HG03571 (cell line): ENCODE results near the gene NANP.

Source experiments
- ATAC-seq: cut with Tn5 transposase; IDR thresholded peaks from one replicate; pipeline ENCODE4 v1.9.1; 2021; ENCODE audit not compliant: unreplicated experiment

The NANP gene

DNA sequence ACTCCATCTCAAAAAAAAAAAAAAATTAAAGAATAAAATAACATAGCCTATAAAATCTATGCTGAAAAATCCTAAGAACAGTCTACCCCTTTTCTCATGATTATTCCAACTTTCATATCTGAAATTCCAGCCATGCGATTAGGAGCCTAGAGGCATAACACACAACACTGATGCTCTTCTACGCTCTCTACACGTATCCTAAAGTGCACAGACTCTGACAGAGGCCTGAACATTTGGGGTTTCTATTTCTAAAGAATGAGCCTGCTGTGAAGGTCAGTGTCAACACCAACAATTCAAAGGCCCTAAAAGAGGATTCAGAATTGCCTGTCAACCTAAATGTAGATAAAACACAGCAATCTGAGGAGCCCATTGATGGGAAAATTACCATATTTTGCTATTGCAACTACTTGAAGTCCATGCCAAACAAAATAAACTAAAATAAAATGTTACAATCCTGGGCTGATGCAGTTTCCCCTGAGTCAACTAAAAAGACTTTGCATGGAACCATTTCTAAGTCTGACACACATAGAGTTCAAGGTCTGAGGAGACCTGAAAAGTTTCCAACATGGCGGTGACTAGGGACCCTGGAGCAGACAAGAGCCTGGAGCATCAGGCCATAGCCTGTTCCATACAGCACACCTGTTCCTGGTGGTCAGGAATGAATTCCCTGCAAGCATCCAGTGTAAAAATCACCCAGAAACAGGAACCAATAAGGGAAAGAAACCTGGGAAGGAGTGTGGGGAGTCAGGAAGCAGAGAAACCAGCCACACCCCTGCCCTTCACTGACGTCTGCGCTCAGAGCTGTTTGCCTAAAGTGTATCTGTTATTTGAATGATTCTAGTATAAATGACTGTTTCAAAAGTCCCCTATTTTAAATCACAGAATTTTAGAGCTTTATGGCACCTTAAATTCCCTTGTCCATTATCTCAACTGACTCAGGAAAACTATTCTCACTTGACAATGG, 50.2 kb downstream of the NANP start:
- ATAC-seq = no peak

DNA sequence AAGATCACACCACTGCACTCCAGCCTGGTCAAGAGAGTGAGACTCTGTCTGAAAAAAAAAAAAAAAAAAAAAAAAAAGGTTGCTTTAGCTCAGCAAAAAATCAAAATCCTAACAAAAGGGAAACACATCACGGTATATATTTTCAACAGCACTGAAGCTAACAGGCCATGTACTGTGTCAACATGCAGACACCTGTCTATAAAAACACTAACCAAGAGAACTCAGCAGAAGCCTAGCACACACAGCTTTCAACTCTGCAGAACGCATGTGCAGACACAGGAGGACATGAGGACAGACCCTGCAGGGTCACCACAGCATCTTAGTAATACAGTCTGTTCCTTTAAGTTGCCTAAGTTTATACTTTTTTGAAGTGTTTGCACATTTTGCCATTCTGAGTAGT, 52.0 kb downstream of the NANP start:
- ATAC-seq = no peak

DNA sequence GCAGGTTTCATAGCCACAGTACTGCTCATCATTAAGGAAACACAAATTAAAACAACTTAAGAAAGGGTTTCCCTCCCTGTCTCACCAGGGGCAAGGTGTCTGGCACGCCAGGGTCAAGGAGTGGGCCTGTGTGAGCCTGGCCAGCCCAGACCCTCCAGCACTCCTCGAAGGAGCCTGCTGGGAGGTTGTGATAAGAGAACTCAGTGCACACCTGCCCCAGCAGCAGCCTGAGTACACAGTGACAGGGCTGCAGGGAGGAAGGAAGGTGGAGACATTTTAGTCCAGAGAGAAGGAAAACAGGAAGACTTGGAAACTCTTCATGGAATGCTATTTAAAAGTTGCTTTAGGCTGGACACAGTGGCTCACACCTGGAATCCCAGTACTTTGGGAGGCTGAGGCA, 52.6 kb downstream of the NANP start:
- no peak for ATAC-seq

DNA sequence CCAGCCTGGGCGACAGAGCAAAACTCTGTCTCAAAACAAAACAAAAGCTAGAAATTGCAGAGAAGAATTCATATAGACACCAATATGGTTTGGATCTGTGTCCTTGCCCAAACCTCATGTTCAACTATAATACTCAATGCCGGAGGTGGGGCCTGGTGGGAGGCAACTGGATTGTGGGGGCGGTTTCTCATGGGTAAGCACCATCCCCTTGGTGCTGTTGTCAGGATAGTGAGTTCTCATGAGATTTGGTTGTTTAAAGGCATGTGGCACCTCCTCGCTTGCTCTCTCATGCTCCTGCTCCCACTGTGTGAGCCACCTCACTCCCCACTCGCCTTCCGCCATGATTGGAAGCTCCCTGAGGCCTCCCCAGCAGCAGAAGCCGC, 53.7 kb downstream of the NANP start:
- ATAC-seq = no peak

DNA sequence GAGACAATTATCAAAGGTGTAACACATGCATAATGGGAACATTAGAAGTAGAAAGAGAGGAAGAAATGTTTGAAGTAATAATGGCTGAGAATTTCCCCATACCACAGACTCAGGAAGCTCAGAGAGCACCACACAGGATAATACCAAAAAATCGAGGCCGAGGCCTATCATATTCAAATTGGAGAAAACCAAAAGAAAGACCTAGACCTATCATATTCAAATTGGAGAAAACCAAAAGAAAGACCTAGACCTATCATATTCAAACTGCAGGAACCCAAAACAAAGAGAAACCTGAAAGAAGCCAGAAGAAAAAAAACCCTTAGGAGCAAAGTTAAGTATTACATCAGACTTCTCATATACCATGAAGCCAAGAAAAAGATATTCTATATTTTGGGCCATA, 56.5 kb downstream of the NANP start:
- no peak for ATAC-seq

DNA sequence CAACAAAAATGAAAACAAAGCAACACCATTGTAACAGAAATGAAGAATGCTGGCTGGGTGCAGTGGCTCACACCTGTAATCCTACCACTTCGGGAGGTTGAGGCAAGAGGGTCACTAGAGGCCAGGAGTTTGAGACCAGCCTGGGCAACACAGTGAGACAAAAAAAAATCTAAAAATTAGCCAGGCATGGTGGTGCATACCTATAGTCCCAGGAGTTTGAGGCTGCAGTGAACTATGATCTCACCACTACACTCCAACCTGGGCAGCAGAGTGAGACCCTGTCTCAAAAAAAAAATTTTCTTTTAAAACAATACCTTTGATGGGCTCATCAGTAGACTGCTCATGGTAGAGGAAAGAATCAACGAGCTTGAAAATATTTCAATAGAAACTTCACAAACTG, 57.0 kb downstream of the NANP start:
- no peak for ATAC-seq

DNA sequence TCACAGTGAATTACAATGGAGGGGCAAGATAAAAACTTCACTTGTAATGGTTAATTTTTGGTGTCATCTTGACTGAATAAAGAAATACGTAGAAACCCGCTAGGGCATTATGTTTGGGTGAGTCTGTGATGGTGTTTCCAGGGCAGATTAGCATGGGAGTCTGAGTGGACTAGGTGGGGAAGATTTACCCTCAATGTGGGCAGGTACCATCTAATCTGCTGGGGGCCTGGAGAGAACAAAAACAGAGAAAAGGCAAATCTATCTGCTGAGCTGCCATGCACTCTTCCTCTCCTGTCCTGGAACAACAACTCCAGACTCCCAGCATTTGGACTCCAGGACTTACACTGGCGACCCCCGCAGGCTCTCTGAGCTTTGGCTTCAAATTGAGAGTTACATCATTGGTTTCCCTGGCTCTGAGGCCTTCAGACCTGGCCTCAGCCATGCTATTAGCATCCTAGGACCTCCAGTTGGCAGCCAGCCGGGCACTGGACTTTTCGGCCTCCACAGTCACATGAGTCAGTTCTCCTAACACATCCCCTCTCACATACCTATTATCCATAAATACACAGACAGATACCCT, 58.1 kb downstream of the NANP start:
- ATAC-seq = no peak

DNA sequence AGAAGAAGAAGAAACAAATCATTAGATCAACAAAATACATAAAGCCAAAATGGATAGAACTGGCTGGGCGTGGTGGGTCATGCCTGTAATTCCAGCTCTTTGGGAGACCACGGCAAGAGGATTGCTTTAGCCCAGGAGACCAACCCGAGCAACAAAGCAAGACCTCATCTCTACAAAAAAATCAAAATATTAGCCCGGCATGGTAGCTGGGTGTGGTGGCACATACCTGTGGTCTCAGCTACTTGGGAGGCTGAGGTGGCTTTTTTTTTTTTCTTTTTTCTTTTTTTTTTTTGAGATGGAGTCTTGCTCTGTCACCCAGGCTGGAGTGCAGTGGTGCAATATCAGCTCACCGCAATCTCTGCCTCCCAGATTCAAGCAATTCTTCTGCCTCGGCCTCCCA, 59.9 kb downstream of the NANP start:
- ATAC-seq = no peak

DNA sequence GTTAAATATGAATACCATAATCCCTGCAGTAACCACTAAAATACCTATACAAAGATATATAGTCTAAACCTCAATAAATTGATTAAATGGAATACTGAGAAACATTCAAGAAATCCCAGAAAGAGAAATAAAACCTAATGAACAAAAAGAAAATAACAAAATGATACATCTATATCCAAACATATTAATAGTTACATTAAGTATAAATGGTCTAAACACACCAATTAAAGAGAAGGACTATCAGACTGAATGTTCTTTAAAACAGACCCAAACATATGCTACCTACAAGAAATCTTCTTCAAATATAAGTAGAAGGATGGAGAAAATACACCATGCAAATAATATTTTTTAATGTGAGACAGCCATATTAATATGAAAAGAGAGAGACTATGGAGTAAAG, 60.5 kb downstream of the NANP start:
- ATAC-seq = no peak
